Suppressor macrophage treated with lipopolysaccharide for 1 hour (primary cell): Measurements from ENCODE around the gene PLEKHA7.

Experiments
- DNase-seq, 3 donors: peaks; one replicate each; pipeline ENCODE4 v3.0.0-alpha.2; 2020 to 2022

The PLEKHA7 gene

GRCh38 chr11:16804104-16804947, 209.9 kb downstream of the PLEKHA7 start:
- no peak for DNase-seq

GRCh38 chr11:16801288-16801980, 212.8 kb downstream of the PLEKHA7 start:
- no peak for DNase-seq

GRCh38 chr11:16800382-16800781, 213.8 kb downstream of the PLEKHA7 start:
- no peak for DNase-seq

- DNase-seq: no peak
These were observed 214.3 kb downstream of the PLEKHA7 start for GRCh38 chr11:16799890-16800289.

GRCh38 chr11:16799221-16799620, 215.0 kb downstream of the PLEKHA7 start:
- DNase-seq: peak; percentile 51 to 63 (median 55)

- DNase-seq: peak; percentile 65 to 77 (median 75)
These were observed 216.4 kb downstream of the PLEKHA7 start for GRCh38 chr11:16797776-16798175.

- DNase-seq: peak; percentile 72 to 89 (median 73)
These were observed 217.9 kb downstream of the PLEKHA7 start for GRCh38 chr11:16796311-16796710.

- peak; percentile 84 to 86 (median 85) for DNase-seq
These were observed 219.1 kb downstream of the PLEKHA7 start for GRCh38 chr11:16795146-16795545.

GRCh38 chr11:16794047-16794818, 220.0 kb downstream of the PLEKHA7 start:
- DNase-seq: no peak

GRCh38 chr11:16793511-16793910, 220.7 kb downstream of the PLEKHA7 start:
- DNase-seq: no peak

- DNase-seq: no peak
These were observed 221.2 kb downstream of the PLEKHA7 start for GRCh38 chr11:16793009-16793408.

GRCh38 chr11:16792426-16792825, 221.8 kb downstream of the PLEKHA7 start:
- peak in 1 of 3 donors; percentile 36 for DNase-seq

GRCh38 chr11:16791191-16791961, 222.8 kb downstream of the PLEKHA7 start:
- peak; percentile 89 to 96 (median 94) for DNase-seq

GRCh38 chr11:16790486-16791190, 223.6 kb downstream of the PLEKHA7 start:
- DNase-seq: peak in 2 of 3 donors; percentile 29 to 42

- DNase-seq: no peak
These were observed 224.4 kb downstream of the PLEKHA7 start for GRCh38 chr11:16789560-16790485.

GRCh38 chr11:16789063-16789420, 225.2 kb downstream of the PLEKHA7 start:
- DNase-seq: no peak

GRCh38 chr11:16788141-16789062, 225.8 kb downstream of the PLEKHA7 start:
- peak; percentile 76 to 86 (median 82) for DNase-seq

- DNase-seq: no peak
These were observed 227.0 kb downstream of the PLEKHA7 start for GRCh38 chr11:16787035-16787742.

- no peak for DNase-seq
These were observed 228.1 kb downstream of the PLEKHA7 start for GRCh38 chr11:16786131-16786530.
